Kidney epithelial cell (primary cell): ENCODE data around the gene ALDH16A1. TPM values are rescaled to one million over a fixed set of nuclear protein-coding genes. Genes with fewer than 3 reads are reported as not detected.

Source experiments
- DNase-seq: peaks from one replicate; pipeline ENCODE4 v3.0.0-alpha.2; 2010; ENCODE audit warnings: low read depth
- H3K27me3 ChIP-seq: 2 replicates; pipeline ENCODE4 v1.6.0; 2011; ENCODE audit warnings: low read length; ENCODE audit not compliant: control insufficient read depth, insufficient read depth
- H3K36me3 ChIP-seq: 2 replicates; pipeline ENCODE4 v1.5.1; 2011; ENCODE audit warnings: low read length; ENCODE audit not compliant: control insufficient read depth, insufficient read depth
- H3K4me3 ChIP-seq: 2 replicates; pipeline ENCODE4 v1.5.1; 2011; ENCODE audit warnings: low read depth, mild to moderate bottlenecking, control low read depth, low read length
- total RNA-seq: library from RNA; depleted of rRNA; stranded (reverse); fragments of >200 nt; gene quantifications from 2 replicates; pipeline ENCODE4 v1.2.3, GENCODE V29; 2015
- TF ChIP-seq, protein P1 (sequence below): IDR thresholded peaks from 2 replicates; pipeline ENCODE4 v1.5.1; 2011; ENCODE audit warnings: mild to moderate bottlenecking, moderate library complexity, low read length, control low read depth, inconsistent platforms; ENCODE audit not compliant: insufficient read depth, poor library complexity, severe bottlenecking

ALDH16A1 gene
- total RNA-seq, 1 donor from 2014 or later = 32.9 TPM

DNA sequence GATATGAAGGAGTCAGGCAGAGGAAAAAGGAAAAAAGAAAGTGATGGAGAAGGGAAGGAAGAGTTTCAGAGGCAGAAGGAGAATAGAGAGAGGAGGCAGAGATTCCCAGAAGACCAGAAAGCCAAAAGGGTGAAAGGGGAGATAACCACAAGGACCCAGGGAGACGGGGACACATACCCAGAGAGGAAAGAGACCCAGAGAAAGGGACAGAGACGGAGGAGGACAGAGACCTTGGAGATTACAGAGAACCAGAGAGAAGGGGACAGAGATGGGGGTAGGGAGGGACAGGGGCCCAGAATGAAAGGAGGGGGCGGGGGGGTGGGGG lies 31.2 kb upstream of the ALDH16A1 start:
- TF ChIP-seq, protein P1, sequence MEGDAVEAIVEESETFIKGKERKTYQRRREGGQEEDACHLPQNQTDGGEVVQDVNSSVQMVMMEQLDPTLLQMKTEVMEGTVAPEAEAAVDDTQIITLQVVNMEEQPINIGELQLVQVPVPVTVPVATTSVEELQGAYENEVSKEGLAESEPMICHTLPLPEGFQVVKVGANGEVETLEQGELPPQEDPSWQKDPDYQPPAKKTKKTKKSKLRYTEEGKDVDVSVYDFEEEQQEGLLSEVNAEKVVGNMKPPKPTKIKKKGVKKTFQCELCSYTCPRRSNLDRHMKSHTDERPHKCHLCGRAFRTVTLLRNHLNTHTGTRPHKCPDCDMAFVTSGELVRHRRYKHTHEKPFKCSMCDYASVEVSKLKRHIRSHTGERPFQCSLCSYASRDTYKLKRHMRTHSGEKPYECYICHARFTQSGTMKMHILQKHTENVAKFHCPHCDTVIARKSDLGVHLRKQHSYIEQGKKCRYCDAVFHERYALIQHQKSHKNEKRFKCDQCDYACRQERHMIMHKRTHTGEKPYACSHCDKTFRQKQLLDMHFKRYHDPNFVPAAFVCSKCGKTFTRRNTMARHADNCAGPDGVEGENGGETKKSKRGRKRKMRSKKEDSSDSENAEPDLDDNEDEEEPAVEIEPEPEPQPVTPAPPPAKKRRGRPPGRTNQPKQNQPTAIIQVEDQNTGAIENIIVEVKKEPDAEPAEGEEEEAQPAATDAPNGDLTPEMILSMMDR = no peak
- peaks cover 84% of the 10 kb centered on the region for H3K27me3 ChIP-seq

DNA sequence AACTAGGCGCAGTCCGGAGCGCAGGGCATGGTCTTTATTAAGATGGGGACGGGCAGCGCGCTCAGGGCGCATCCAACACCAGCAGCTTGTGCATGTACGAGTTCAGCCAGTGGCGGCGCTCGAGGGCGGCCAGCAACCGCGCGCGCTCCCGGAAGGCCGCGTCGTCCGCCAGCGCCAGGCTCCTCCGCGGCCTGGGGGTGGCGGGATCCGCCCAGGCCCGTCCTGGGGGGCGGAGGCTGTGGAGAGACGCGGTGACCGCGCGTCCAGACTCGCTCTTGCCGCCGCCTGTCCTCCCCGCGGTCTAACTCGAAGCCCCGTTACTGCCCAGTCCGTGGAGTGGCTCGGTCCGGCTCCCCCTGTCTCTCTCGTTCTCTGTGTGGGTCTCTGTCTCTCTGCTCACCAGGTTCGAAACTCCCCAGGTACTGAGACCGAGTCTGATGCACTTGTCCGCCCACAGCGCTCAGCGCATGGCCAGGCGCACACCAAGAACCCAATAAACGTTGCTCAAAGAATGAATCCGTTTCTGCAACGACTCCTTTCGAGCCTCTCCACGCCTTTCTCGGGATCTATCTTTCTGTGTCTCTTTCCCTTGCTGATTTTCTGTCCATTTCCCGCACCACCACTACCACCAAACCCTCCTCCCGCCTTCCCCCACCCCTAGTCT lies 30.5 kb upstream of the ALDH16A1 start:
- Histone ChIP-seq H3K27me3 (peaks cover 84% of the 10 kb centered on the region), H3K36me3 (no peaks in the 10 kb centered on the region), H3K4me3 (no peak overlapping the region)
- TF ChIP-seq, protein P1 = peak; percentile 23
- no peak for DNase-seq

More for the DNA sequence above, 31.2 kb upstream of the ALDH16A1 start:
- Histone ChIP-seq H3K4me3 (no peak overlapping the region), H3K36me3 (no peaks in the 10 kb centered on the region)
- DNase-seq = no peak

DNA sequence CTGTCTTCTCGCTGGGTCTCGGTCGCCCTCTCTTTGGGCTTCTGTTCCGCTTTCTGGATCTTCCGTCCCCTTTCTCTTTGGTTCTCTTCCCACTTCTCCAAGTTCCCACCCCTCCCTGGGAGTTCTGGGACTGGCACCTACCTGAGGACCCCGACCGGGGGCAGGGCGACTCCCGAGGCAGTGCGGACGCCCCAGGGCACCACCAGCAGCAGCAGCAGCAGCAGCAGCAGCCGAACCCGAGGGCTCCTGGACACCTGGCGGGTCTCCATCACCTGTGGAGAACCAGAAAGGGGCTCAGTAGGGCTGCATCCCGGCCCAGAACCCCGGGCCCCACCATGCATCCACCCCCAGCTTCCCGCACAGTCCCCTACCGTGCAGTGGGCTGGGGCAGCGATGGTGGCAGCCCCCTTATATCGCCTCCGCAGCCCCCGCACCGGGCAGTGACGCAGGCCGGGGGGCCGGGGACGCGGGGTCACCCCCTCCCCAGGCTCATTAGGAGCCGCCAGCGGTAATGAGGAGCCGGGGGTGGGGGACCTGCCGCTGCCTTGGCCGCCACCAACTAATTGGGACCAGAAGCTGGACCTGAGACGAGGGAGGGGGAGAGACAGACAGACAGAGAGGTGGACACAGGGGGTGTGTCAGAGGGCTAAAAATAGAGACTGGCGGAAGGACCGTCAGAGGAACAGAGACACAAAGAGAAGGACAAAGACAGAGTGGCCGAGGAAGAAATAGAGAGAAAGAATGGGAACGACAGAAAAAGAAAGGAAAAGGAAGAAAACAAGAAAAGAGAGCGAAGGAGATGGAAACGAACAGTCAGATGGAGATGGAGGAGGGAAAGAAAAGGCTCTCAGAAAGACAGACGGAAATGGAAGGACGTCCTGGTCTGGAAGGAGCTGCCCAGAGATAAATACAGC lies 29.7 kb upstream of the ALDH16A1 start, which contains the start of gene PTH2:
TSS of gene PTH2 (minus strand) at position 371 of the 914 bp plus-strand sequence. CDS start at position 269, 102 bp downstream.
- H3K4me3 ChIP-seq = no peak within 1 kb of the TSS
- H3K27me3 ChIP-seq = peaks cover 90% of the 10 kb centered on the region
- TF ChIP-seq, protein P1 = no peak
- no peaks in the 10 kb centered on the region for H3K36me3 ChIP-seq
- no peak for DNase-seq

DNA sequence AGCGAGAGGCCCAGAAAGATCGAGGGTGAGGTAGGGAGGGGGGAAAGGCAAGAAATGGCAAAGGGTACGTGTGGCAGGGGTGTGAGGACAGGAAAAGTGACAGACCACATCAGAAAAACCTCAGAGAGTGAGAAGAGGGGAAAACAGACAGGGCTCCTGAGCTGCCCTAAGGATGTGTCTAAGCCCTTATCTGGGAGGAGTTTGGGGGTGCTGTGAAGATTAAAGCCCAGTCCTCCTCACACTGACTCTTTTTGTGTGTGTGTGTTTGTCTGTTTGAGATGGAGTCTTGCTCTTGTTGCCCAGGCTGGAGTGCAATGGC lies 29.1 kb upstream of the ALDH16A1 start:
- Histone ChIP-seq H3K27me3 (peaks cover 95% of the 10 kb centered on the region), H3K4me3 (no peak overlapping the region), H3K36me3 (no peaks in the 10 kb centered on the region)
- TF ChIP-seq, protein P1 = no peak
- no peak for DNase-seq

DNA sequence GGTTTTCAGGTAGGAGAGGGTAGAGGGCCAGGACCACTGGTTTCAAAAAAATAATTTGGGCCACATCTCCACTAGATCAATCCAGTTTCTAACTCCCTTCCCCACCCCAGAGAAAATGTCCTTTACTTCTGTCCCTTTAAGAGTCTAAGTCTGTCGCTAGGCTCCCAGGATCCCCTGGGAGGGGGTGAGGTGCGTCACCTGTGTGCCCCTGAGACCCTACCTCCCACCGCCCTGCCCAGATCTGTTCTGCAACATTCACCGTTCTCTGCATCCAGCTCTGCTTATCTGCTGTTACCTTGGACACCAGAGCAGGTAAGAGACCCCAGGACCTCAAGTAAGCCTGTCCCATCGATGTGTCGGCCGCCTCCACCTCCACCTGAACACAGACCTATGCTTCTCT lies 27.8 kb upstream of the ALDH16A1 start, which contains the start of gene GFY:
TSS of gene GFY (plus strand) at position 211 of the 400 bp plus-strand sequence. CDS start 1,043 bp downstream, outside the sequence.
- Histone ChIP-seq H3K4me3 (no peak within 1 kb of the TSS), H3K36me3 (no peaks in the 10 kb centered on the region), H3K27me3 (peaks cover 96% of the 10 kb centered on the region)
- DNase-seq = no peak
- TF ChIP-seq, protein P1 = no peak
